Measurements from ENCODE around the gene ADAP1. TPM values are rescaled to one million over a fixed set of nuclear protein-coding genes. Genes with fewer than 3 reads are reported as not detected.

Gene ADAP1
- total RNA-seq, 1 experiment from 2014 or later = 34.0 TPM

GRCh38 chr7:862157-862556 lies 92.3 kb downstream of the ADAP1 start:
- BruUV-seq (replicated peaks) = no TSS peak
- H3K9ac ChIP-seq (ENCODE audit: low read length) = no peak overlapping the region
- H3K79me2 ChIP-seq (ENCODE audit: insufficient read depth, low read length) = peaks cover under 1% of the 10 kb centered on the region; the same call in 1 of the 2 replicates
- H4K20me1 ChIP-seq (ENCODE audit: insufficient read depth) = no peaks in the 10 kb centered on the region
- no peak overlapping the region for H3K27ac ChIP-seq (ENCODE audit: low read depth, low read length)
- no peaks in the 10 kb centered on the region for H3K9me3 ChIP-seq (ENCODE audit: control insufficient read depth in 1 of 2, insufficient read depth in 1 of 2, low read depth in 1 of 2, low read length in 2 of 2)
- H3K27me3 ChIP-seq (ENCODE audit: insufficient read depth, low read length) = no peaks in the 10 kb centered on the region
- peaks cover 21 to 48% of the 10 kb centered on the region in 2 experiments for H3K36me3 ChIP-seq (ENCODE audit: control insufficient read depth in 1 of 2, insufficient read depth in 2 of 2, low read length in 2 of 2)
- ChIA-PET RAD21 (ENCODE audit: low non-redundant PET in 1 of 2, low total read pairs in 2 of 2, uncharacterized antibody in 2 of 2, unreplicated experiment in 2 of 2) (no interaction called here), CTCF (no interaction called here), POLR2A (no interaction called here)
- no peak for DNase-seq (ENCODE audit: low read depth, low spot score)
- no peak overlapping the region for H3K4me2 ChIP-seq (ENCODE audit: low read length)
- no peak overlapping the region for H2AFZ ChIP-seq (ENCODE audit: low read depth, low read length, poor library complexity, severe bottlenecking)
- intact Hi-C loops (cut with micrococcal nuclease) = no loop called here
- ATAC-seq = no peak
- TF ChIP-seq EZH2 (IDR thresholded peaks at IDR 0.05) = no peak
- no peak for TF ChIP-seq RAD21 (IDR thresholded peaks at IDR 0.05; ENCODE audit: low read depth)
- TF ChIP-seq POLR2A (IDR thresholded peaks at IDR 0.05; ENCODE audit: borderline replicate concordance, extremely low read depth, insufficient read depth, insufficient read length) = no peak
- TF ChIP-seq EZH2phosphoT487 (IDR thresholded peaks at IDR 0.05; ENCODE audit: borderline replicate concordance) = no peak
- no peak for TF ChIP-seq ZFX (IDR thresholded peaks at IDR 0.05)
- no peak for TF ChIP-seq TCF7L2 (IDR thresholded peaks at IDR 0.05; ENCODE audit: borderline replicate concordance, extremely low read depth, insufficient read depth, insufficient read length)
- TF ChIP-seq ATF3 (IDR thresholded peaks at IDR 0.05) = no peak
- no peak for TF ChIP-seq ZNF274 (IDR thresholded peaks at IDR 0.05; ENCODE audit: low read depth, low read length)
- TF ChIP-seq SP1 (IDR thresholded peaks at IDR 0.05; ENCODE audit: low read depth) = no peak
- no peak for TF ChIP-seq FOSL1 (IDR thresholded peaks at IDR 0.05; ENCODE audit: low read depth)
- no peak for TF ChIP-seq REST (IDR thresholded peaks at IDR 0.05; ENCODE audit: low read depth)
- no peak for TF ChIP-seq CEBPB (IDR thresholded peaks at IDR 0.05; ENCODE audit: low read depth)
- TF ChIP-seq POLR2AphosphoS5 (IDR thresholded peaks at IDR 0.05; ENCODE audit: low read depth, low read length) = no peak
- TF ChIP-seq CTCF (IDR thresholded peaks at IDR 0.05 in 2 of 3, conservative IDR thresholded peaks at IDR 0.05 in 1 of 3; ENCODE audit: borderline replicate concordance in 1 of 3, insufficient read depth in 1 of 3, low read depth in 2 of 3, low read length in 2 of 3) = no peak
- TF ChIP-seq ZBTB33 (IDR thresholded peaks at IDR 0.05; ENCODE audit: extremely low read depth, insufficient replicate concordance, low read length) = no peak
- no peak for TF ChIP-seq EGR1 (IDR thresholded peaks at IDR 0.05; ENCODE audit: low read depth)
- TF ChIP-seq YY1 (IDR thresholded peaks at IDR 0.05; ENCODE audit: extremely low read depth, insufficient replicate concordance, low read depth, low read length) = no peak
- no peak for TF ChIP-seq SIN3A (IDR thresholded peaks at IDR 0.05; ENCODE audit: low read depth)
- TF ChIP-seq CBX3 (IDR thresholded peaks at IDR 0.05; ENCODE audit: low read depth) = no peak
- H3K4me3 ChIP-seq (replicated peaks in 1 of 2; ENCODE audit: low read depth in 1 of 2, low read length in 2 of 2) = no peak overlapping the region
- peaks cover 0 to under 1% of the 10 kb centered on the region in 2 experiments; a peak in 1 of 4 replicates for H3K4me1 ChIP-seq (ENCODE audit: control insufficient read depth in 1 of 2, insufficient read depth in 2 of 2, low read length in 2 of 2)
- no peaks in the 10 kb centered on the region for H3K9me2 ChIP-seq (ENCODE audit: insufficient read depth)
